GM18498 (cell line): ENCODE data around the gene ZNF652.

ENCODE experiments used
- ATAC-seq: cut with Tn5 transposase; IDR thresholded peaks from one replicate; pipeline ENCODE4 v1.9.1; 2021; ENCODE audit warnings: mild to moderate bottlenecking, moderate library complexity; ENCODE audit not compliant: unreplicated experiment

Gene ZNF652

GRCh38 chr17:49359990-49360795, 1.9 kb downstream of the ZNF652 start:
- no peak for ATAC-seq

GRCh38 chr17:49358641-49359247, 3.3 kb downstream of the ZNF652 start:
- no peak for ATAC-seq

GRCh38 chr17:49357516-49357915, 4.5 kb downstream of the ZNF652 start:
- ATAC-seq = no peak

- ATAC-seq = no peak
Measured at GRCh38 chr17:49356320-49356719, 5.7 kb downstream of the ZNF652 start.

GRCh38 chr17:49353607-49354006, 8.4 kb downstream of the ZNF652 start:
- no peak for ATAC-seq

GRCh38 chr17:49352587-49353154, 9.4 kb downstream of the ZNF652 start:
- ATAC-seq = no peak

GRCh38 chr17:49351572-49352140, 10.4 kb downstream of the ZNF652 start:
- ATAC-seq = no peak

GRCh38 chr17:49349541-49349940, 12.5 kb downstream of the ZNF652 start:
- ATAC-seq = no peak

GRCh38 chr17:49344914-49345313, 17.1 kb downstream of the ZNF652 start:
- no peak for ATAC-seq

- no peak for ATAC-seq
Measured at GRCh38 chr17:49343273-49343672, 18.8 kb downstream of the ZNF652 start.

GRCh38 chr17:49342575-49342936, 19.5 kb downstream of the ZNF652 start:
- ATAC-seq = peak; percentile 37

- ATAC-seq = no peak
Measured at GRCh38 chr17:49341356-49341755, 20.7 kb downstream of the ZNF652 start.

GRCh38 chr17:49339354-49339753, 22.7 kb downstream of the ZNF652 start:
- ATAC-seq = no peak

- ATAC-seq = no peak
Measured at GRCh38 chr17:49338883-49339282, 23.2 kb downstream of the ZNF652 start.

- no peak for ATAC-seq
Measured at GRCh38 chr17:49337884-49338283, 24.2 kb downstream of the ZNF652 start.

GRCh38 chr17:49334744-49335512, 27.1 kb downstream of the ZNF652 start:
- no peak for ATAC-seq

- ATAC-seq = no peak
Measured at GRCh38 chr17:49333804-49334203, 28.2 kb downstream of the ZNF652 start.

GRCh38 chr17:49327835-49328784, 33.9 kb downstream of the ZNF652 start:
- ATAC-seq = no peak

- no peak for ATAC-seq
Measured at GRCh38 chr17:49325980-49326379, 36.1 kb downstream of the ZNF652 start.

GRCh38 chr17:49318435-49318965, 43.5 kb downstream of the ZNF652 start:
- no peak for ATAC-seq
